Endothelial cell of umbilical vein (primary cell): ENCODE measurements around the gene ANAPC2.

Source experiments
- EZH2 ChIP-seq: IDR thresholded peaks from 2 replicates; pipeline ENCODE4 v1.6.1; 2012; ENCODE audit warnings: borderline replicate concordance, low read depth, mild to moderate bottlenecking, moderate library complexity, low read length, inconsistent platforms; ENCODE audit not compliant: severe bottlenecking
- FOS ChIP-seq: IDR thresholded peaks from 2 replicates; pipeline ENCODE4 v1.6.1; 2011; ENCODE audit warnings: mild to moderate bottlenecking, low read length, moderate library complexity, borderline replicate concordance; ENCODE audit not compliant: insufficient read depth
- GATA2 ChIP-seq: IDR thresholded peaks from 2 replicates; pipeline ENCODE4 v1.7.0; 2011; ENCODE audit warnings: low read depth, mild to moderate bottlenecking, moderate library complexity, mixed read lengths, low read length; ENCODE audit not compliant: insufficient read length, insufficient read depth
- JUN ChIP-seq: IDR thresholded peaks from 2 replicates; pipeline ENCODE4 v1.6.1; 2011; ENCODE audit warnings: borderline replicate concordance, low read depth; ENCODE audit not compliant: insufficient read length, insufficient read depth
- MYC ChIP-seq: IDR thresholded peaks from one replicate; pipeline ENCODE4 v1.6.1; 2011; ENCODE audit warnings: mild to moderate bottlenecking, low read depth, low read length
- POLR2A ChIP-seq: IDR thresholded peaks from 2 replicates; pipeline ENCODE4 v1.6.1; 2012; ENCODE audit warnings: low read depth, mild to moderate bottlenecking, control low read depth, low read length
- POLR2AphosphoS5 ChIP-seq: IDR thresholded peaks from 2 replicates; pipeline ENCODE4 v1.6.1; 2012; ENCODE audit warnings: low read depth, mild to moderate bottlenecking, control low read depth, low read length, moderate library complexity; ENCODE audit not compliant: insufficient read depth
- TF ChIP-seq, protein P1 (sequence below), 2 donors: IDR thresholded peaks; 1 replicate in 1 of 2; 2 replicates in 1 of 2; pipeline ENCODE4 v1.5.1; 2011; ENCODE audit warnings: low read length in 2 of 2, mild to moderate bottlenecking in 2 of 2, moderate library complexity in 2 of 2, control low read depth in 1 of 2, inconsistent platforms in 1 of 2, low read depth in 1 of 2; ENCODE audit not compliant: insufficient read depth in 1 of 2; ENCODE audit errors: extremely low read depth in 1 of 2
- TF ChIP-seq, protein P2 (sequence below): IDR thresholded peaks from 2 replicates; pipeline ENCODE4 v1.6.1; 2011; ENCODE audit not compliant: insufficient read depth, insufficient read length

DNA sequence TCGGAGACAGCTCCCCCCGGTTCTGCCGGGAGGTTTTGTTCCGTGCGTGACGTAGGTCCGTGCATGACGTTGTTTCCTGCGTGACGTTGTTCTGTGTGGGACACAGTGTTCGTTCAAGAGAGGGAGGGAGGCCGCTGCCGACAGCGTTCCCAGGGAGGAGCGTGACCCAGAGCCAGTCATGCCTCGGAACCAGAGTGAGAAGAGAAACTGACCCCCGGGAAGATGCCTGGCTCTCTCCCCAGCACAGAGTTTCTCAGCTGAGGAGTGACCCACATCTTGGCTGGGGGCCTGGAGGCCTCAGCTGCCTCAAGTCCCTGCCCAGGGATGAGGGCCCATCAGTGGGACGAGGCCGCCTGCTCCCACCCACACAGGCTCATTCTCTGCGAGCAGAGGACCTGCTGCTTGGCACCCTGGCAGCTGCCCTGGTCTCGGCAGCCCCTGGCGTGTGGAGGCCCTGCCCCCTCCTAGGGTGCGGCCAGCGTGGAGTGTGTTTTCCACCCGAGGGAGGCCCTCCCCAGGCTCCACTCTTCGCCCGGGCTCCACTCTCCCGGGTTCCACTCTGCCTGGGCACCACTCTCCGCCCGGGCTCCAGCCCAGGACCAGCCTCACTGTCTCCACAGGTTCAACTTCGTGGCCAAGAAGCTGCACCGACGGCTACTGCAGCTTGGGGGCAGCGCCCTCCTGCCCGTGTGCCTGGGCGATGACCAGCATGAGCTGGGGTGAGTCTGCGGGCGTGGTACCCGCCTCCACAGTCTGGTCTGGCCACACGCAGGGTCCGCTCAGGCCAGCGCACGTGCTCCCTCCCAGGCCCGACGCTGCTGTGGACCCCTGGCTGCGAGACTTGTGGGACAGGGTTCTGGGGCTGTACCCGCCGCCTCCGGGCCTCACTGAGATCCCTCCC is 25.1 kb upstream of the ANAPC2 start:
- TF ChIP-seq MYC (no peak), EZH2 (no peak), POLR2A (no peak), JUN (no peak), POLR2AphosphoS5 (no peak), FOS (no peak), GATA2 (no peak)
- TF ChIP-seq, protein P1, sequence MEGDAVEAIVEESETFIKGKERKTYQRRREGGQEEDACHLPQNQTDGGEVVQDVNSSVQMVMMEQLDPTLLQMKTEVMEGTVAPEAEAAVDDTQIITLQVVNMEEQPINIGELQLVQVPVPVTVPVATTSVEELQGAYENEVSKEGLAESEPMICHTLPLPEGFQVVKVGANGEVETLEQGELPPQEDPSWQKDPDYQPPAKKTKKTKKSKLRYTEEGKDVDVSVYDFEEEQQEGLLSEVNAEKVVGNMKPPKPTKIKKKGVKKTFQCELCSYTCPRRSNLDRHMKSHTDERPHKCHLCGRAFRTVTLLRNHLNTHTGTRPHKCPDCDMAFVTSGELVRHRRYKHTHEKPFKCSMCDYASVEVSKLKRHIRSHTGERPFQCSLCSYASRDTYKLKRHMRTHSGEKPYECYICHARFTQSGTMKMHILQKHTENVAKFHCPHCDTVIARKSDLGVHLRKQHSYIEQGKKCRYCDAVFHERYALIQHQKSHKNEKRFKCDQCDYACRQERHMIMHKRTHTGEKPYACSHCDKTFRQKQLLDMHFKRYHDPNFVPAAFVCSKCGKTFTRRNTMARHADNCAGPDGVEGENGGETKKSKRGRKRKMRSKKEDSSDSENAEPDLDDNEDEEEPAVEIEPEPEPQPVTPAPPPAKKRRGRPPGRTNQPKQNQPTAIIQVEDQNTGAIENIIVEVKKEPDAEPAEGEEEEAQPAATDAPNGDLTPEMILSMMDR (IDR thresholded peaks at IDR 0.05; ENCODE audit: extremely low read depth in 1 of 2, insufficient read depth in 1 of 2, low read depth in 1 of 2, low read length in 2 of 2) = no peak
- TF ChIP-seq, protein P2, sequence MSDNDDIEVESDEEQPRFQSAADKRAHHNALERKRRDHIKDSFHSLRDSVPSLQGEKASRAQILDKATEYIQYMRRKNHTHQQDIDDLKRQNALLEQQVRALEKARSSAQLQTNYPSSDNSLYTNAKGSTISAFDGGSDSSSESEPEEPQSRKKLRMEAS = no peak
